ENCODE results near the gene SPATA9.

Gene SPATA9

DNA sequence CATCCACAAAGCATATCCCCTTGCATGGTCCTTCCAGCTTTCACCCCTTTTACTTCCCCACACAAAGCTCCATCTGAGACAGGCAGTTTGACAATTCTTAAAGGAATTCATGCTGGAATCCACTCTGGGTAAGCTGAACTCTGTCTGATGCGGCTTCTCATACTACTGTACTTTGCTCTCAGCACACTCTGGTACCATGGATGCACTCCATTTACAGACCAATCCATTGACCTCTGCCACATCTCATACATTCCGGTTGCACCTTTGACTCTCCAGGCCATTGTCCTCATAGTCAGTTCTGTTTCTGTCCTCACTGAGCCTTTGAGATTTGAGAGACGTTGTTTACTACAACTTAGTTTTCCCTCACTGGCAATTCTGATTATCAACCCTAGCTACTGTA is 12.2 kb downstream of the SPATA9 start:
- no peak overlapping the region for H3K4me3 ChIP-seq (ENCODE audit: low read depth, low read length)

GRCh38 chr5:95669985-95670384 is 12.8 kb downstream of the SPATA9 start:
- no peaks in the 10 kb centered on the region for H3K79me2 ChIP-seq (ENCODE audit: control insufficient read depth, insufficient read depth, low read length, poor library complexity)
- H2BK12ac ChIP-seq (ENCODE audit: low read length): peak overlapping the region; percentile 25
- peaks cover 11 to 21% of the 10 kb centered on the region in 2 experiments for H3K4me1 ChIP-seq (ENCODE audit: control insufficient read depth in 1 of 2, insufficient read depth in 2 of 2, low read length in 2 of 2)
- no peaks in the 10 kb centered on the region for H3K9me3 ChIP-seq (ENCODE audit: insufficient read depth, low read depth, low read length)
- no peak overlapping the region for H3K27ac ChIP-seq (ENCODE audit: low read depth, low read length)
- no CpG with 5 or more reads among the region's 5 CpGs for WGBS (ENCODE audit: extremely low coverage, insufficient coverage, insufficient read length)
- no peak overlapping the region for H3K4me3 ChIP-seq (ENCODE audit: low read depth, low read length)
- no peak overlapping the region for H4K12ac ChIP-seq (ENCODE audit: low read depth, low read length)
- H3K9ac ChIP-seq (ENCODE audit: low read length): no peak overlapping the region
- no peak for DNase-seq
- no peak overlapping the region for H3K4me2 ChIP-seq (ENCODE audit: low read length)
- H3K27me3 ChIP-seq (ENCODE audit: insufficient read depth, low read length): no peaks in the 10 kb centered on the region
- no peaks in the 10 kb centered on the region for H3K36me3 ChIP-seq (ENCODE audit: control insufficient read depth in 1 of 2, insufficient read depth in 2 of 2, low read length in 2 of 2)
- peak overlapping the region; percentile 26 for H2BK120ac ChIP-seq (ENCODE audit: insufficient read depth, low read length, poor library complexity)
- H2BK5ac ChIP-seq (ENCODE audit: low read depth, low read length, poor library complexity): no peak overlapping the region
- no peak overlapping the region for H3K23ac ChIP-seq (ENCODE audit: low read length)
- H3K4ac ChIP-seq (ENCODE audit: low read depth, low read length): no peak overlapping the region
- peak overlapping the region; percentile 20 for H4K91ac ChIP-seq (ENCODE audit: low read depth, low read length)
- no peak overlapping the region for H2AK5ac ChIP-seq (ENCODE audit: low read length)
- peak overlapping the region; percentile 2 for H4K8ac ChIP-seq (ENCODE audit: low read depth, low read length)
- no peak overlapping the region for H2AFZ ChIP-seq (ENCODE audit: insufficient read depth, low read length, poor library complexity)
- peak overlapping the region; percentile 17 for H3K18ac ChIP-seq (ENCODE audit: low read length)
- H3K79me1 ChIP-seq (ENCODE audit: low read length): peaks cover 13% of the 10 kb centered on the region
- H3K14ac ChIP-seq (ENCODE audit: low read length): peak overlapping the region; percentile 17

More for the DNA sequence above, 12.2 kb downstream of the SPATA9 start:
- Histone ChIP-seq H4K91ac (ENCODE audit: low read depth, low read length) (peak overlapping the region; percentile 50), H3K79me2 (ENCODE audit: control insufficient read depth, insufficient read depth, low read length, poor library complexity) (no peaks in the 10 kb centered on the region), H2AFZ (ENCODE audit: insufficient read depth, low read length, poor library complexity) (no peak overlapping the region), H2BK5ac (ENCODE audit: low read depth, low read length, poor library complexity) (no peak overlapping the region), H3K36me3 (ENCODE audit: control insufficient read depth in 1 of 2, insufficient read depth in 2 of 2, low read length in 2 of 2) (no peaks in the 10 kb centered on the region), H3K79me1 (ENCODE audit: low read length) (peaks cover 13% of the 10 kb centered on the region), H3K23ac (ENCODE audit: low read length) (no peak overlapping the region), H3K18ac (ENCODE audit: low read length) (no peak overlapping the region), H3K9me3 (ENCODE audit: insufficient read depth, low read depth, low read length) (no peaks in the 10 kb centered on the region), H3K4me2 (ENCODE audit: low read length) (no peak overlapping the region), H2BK12ac (ENCODE audit: low read length) (no peak overlapping the region), H3K4ac (ENCODE audit: low read depth, low read length) (no peak overlapping the region), H3K9ac (ENCODE audit: low read length) (no peak overlapping the region), H4K8ac (ENCODE audit: low read depth, low read length) (no peak overlapping the region), H2BK120ac (ENCODE audit: insufficient read depth, low read length, poor library complexity) (peak overlapping the region; percentile 36), H2AK5ac (ENCODE audit: low read length) (no peak overlapping the region), H3K4me1 (ENCODE audit: control insufficient read depth in 1 of 2, insufficient read depth in 2 of 2, low read length in 2 of 2) (peaks cover 11 to 21% of the 10 kb centered on the region in 2 experiments), H3K27ac (ENCODE audit: low read depth, low read length) (peak overlapping the region; percentile 23), H3K14ac (ENCODE audit: low read length) (peak overlapping the region; percentile 16), H4K12ac (ENCODE audit: low read depth, low read length) (no peak overlapping the region), H3K27me3 (ENCODE audit: insufficient read depth, low read length) (no peaks in the 10 kb centered on the region)
- DNase-seq: peak in 1 of 2 donors; percentile 38
- no CpG with 5 or more reads among the region's 3 CpGs for WGBS (ENCODE audit: extremely low coverage, insufficient coverage, insufficient read length)

DNA sequence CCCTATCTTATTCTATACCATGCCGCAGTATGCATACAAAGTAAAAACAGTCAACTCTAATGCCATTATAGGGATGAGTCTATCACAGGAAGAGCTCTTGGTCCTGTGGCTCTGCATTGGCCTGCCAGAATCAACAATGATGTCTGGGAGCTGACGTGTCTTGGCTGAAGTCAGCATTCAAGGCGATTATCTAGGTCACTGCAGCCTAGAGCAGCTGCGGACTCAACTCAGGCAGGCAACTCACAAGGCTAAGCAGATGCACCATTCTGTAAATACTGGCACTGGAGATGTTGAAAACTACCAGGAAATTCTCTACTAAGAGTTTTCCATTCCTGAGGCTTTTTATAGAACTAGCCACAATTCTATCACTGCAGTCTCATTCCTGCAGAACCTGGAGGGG is 13.3 kb downstream of the SPATA9 start:
- H3K18ac ChIP-seq (ENCODE audit: low read length): no peak overlapping the region
- no peak overlapping the region for H2BK5ac ChIP-seq (ENCODE audit: low read depth, low read length, poor library complexity)
- no peak overlapping the region for H3K4me2 ChIP-seq (ENCODE audit: low read length)
- H3K9me3 ChIP-seq (ENCODE audit: insufficient read depth, low read depth, low read length): no peaks in the 10 kb centered on the region
- peak; percentile 74 to 75 for DNase-seq
- H4K91ac ChIP-seq (ENCODE audit: low read depth, low read length): peak overlapping the region; percentile 64
- no peak overlapping the region for H2AFZ ChIP-seq (ENCODE audit: insufficient read depth, low read length, poor library complexity)
- H2BK120ac ChIP-seq (ENCODE audit: insufficient read depth, low read length, poor library complexity): peak overlapping the region; percentile 26
- no peaks in the 10 kb centered on the region for H3K27me3 ChIP-seq (ENCODE audit: insufficient read depth, low read length)
- H3K4ac ChIP-seq (ENCODE audit: low read depth, low read length): no peak overlapping the region
- peaks cover 14% of the 10 kb centered on the region for H3K79me1 ChIP-seq (ENCODE audit: low read length)
- H4K8ac ChIP-seq (ENCODE audit: low read depth, low read length): no peak overlapping the region
- peaks cover 11 to 21% of the 10 kb centered on the region in 2 experiments for H3K4me1 ChIP-seq (ENCODE audit: control insufficient read depth in 1 of 2, insufficient read depth in 2 of 2, low read length in 2 of 2)
- peak overlapping the region; percentile 37 for H2BK12ac ChIP-seq (ENCODE audit: low read length)
- no peak overlapping the region for H3K4me3 ChIP-seq (ENCODE audit: low read depth, low read length)
- H3K79me2 ChIP-seq (ENCODE audit: control insufficient read depth, insufficient read depth, low read length, poor library complexity): no peaks in the 10 kb centered on the region
- no peak overlapping the region for H3K23ac ChIP-seq (ENCODE audit: low read length)
- H3K14ac ChIP-seq (ENCODE audit: low read length): no peak overlapping the region
- no peak overlapping the region for H4K12ac ChIP-seq (ENCODE audit: low read depth, low read length)
- no peak overlapping the region for H2AK5ac ChIP-seq (ENCODE audit: low read length)
- no peak overlapping the region for H3K9ac ChIP-seq (ENCODE audit: low read length)
- WGBS (ENCODE audit: extremely low coverage, insufficient coverage, insufficient read length): no CpG with 5 or more reads among the region's 4 CpGs
- H3K27ac ChIP-seq (ENCODE audit: low read depth, low read length): peak overlapping the region; percentile 31
- no peaks in the 10 kb centered on the region for H3K36me3 ChIP-seq (ENCODE audit: control insufficient read depth in 1 of 2, insufficient read depth in 2 of 2, low read length in 2 of 2)

- no peaks in the 10 kb centered on the region for H3K36me3 ChIP-seq (ENCODE audit: control insufficient read depth in 1 of 2, insufficient read depth in 2 of 2, low read length in 2 of 2)
- no peak overlapping the region for H2AFZ ChIP-seq (ENCODE audit: insufficient read depth, low read length, poor library complexity)
- no peak overlapping the region for H2BK5ac ChIP-seq (ENCODE audit: low read depth, low read length, poor library complexity)
- H2BK120ac ChIP-seq (ENCODE audit: insufficient read depth, low read length, poor library complexity): peak overlapping the region; percentile 12
- H3K27me3 ChIP-seq (ENCODE audit: insufficient read depth, low read length): no peaks in the 10 kb centered on the region
- H3K18ac ChIP-seq (ENCODE audit: low read length): no peak overlapping the region
- no peak overlapping the region for H3K4me3 ChIP-seq (ENCODE audit: low read depth, low read length)
- no peak overlapping the region for H3K9ac ChIP-seq (ENCODE audit: low read length)
- no peak overlapping the region for H4K12ac ChIP-seq (ENCODE audit: low read depth, low read length)
- H3K23ac ChIP-seq (ENCODE audit: low read length): no peak overlapping the region
- H3K4me1 ChIP-seq (ENCODE audit: control insufficient read depth in 1 of 2, insufficient read depth in 2 of 2, low read length in 2 of 2): peaks cover 11 to 21% of the 10 kb centered on the region in 2 experiments
- H3K79me2 ChIP-seq (ENCODE audit: control insufficient read depth, insufficient read depth, low read length, poor library complexity): no peaks in the 10 kb centered on the region
- DNase-seq: no peak
- H3K4me2 ChIP-seq (ENCODE audit: low read length): no peak overlapping the region
- H3K9me3 ChIP-seq (ENCODE audit: insufficient read depth, low read depth, low read length): no peaks in the 10 kb centered on the region
- H2BK12ac ChIP-seq (ENCODE audit: low read length): no peak overlapping the region
- peak overlapping the region; percentile 31 for H3K27ac ChIP-seq (ENCODE audit: low read depth, low read length)
- no peak overlapping the region for H4K8ac ChIP-seq (ENCODE audit: low read depth, low read length)
- H4K91ac ChIP-seq (ENCODE audit: low read depth, low read length): no peak overlapping the region
- no peak overlapping the region for H3K4ac ChIP-seq (ENCODE audit: low read depth, low read length)
- H3K79me1 ChIP-seq (ENCODE audit: low read length): peaks cover 16% of the 10 kb centered on the region
- WGBS (ENCODE audit: extremely low coverage, insufficient coverage, insufficient read length): no CpG with 5 or more reads among the region's 1 CpG
- no peak overlapping the region for H2AK5ac ChIP-seq (ENCODE audit: low read length)
- H3K14ac ChIP-seq (ENCODE audit: low read length): no peak overlapping the region
These were observed 14.1 kb downstream of the SPATA9 start for GRCh38 chr5:95668728-95669127.

Data from trophoblast cell (in vitro differentiated cells and primary cell).